ENCODE results near the gene PSME1.
A peak's percentile ranks its signal among the peaks of the same experiment; 100 is the strongest.

Gene PSME1

DNA sequence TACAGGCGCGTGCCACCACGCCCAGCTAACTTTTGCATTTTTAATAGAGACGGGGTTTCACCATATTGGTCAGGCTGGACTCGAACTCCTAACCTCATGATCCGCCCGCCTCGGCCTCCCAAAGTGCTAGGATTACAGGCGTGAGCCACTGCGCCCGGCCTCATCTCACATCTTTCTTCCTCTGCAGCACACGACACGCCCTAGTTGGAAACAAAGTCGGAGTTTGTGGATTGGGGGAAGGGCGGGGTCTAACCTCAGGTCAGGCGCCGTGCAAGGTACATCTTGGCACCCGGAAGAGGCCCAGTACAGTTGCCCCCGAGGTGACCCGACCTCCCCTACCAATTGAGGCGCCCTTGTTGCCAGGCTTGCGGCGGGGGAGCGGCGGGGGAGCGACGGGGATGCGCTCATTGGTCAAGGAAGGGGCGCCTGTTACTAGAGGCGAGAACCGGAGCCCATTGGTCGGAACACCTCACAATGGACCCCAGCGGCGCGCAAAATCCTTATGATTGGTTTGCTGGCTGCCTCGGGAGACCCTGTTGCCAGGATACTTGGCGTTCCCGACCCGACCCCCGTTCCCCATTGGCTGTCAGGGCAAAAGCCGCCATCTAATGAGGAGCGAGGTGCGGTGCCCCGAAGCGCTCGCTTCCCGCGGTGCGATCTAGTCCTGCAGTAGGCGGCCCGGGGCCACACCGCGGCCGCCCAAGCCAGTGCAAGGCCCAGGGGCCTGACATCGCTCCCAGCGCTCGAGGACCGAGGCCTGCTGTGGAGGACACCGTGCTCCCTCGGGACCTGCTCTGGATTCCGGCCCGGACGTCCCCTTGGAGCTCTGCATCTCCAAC lies 35.6 kb downstream of the PSME1 start, which contains the start of gene REC8:
REC8 (plus strand) TSS at position 659 of the 839 bp plus-strand sequence. CDS start 473 bp downstream, outside the sequence.
- in situ Hi-C loops (cut with HindIII; ENCODE audit: low sequenced_read_pairs) = no loop called here
- DNase-seq (ENCODE audit: low read depth) = peak; percentile 89
- H3K4me3 ChIP-seq (ENCODE audit: low read depth, low read length) = peak within 1 kb of the TSS; percentile 51
- TF ChIP-seq, protein P1, sequence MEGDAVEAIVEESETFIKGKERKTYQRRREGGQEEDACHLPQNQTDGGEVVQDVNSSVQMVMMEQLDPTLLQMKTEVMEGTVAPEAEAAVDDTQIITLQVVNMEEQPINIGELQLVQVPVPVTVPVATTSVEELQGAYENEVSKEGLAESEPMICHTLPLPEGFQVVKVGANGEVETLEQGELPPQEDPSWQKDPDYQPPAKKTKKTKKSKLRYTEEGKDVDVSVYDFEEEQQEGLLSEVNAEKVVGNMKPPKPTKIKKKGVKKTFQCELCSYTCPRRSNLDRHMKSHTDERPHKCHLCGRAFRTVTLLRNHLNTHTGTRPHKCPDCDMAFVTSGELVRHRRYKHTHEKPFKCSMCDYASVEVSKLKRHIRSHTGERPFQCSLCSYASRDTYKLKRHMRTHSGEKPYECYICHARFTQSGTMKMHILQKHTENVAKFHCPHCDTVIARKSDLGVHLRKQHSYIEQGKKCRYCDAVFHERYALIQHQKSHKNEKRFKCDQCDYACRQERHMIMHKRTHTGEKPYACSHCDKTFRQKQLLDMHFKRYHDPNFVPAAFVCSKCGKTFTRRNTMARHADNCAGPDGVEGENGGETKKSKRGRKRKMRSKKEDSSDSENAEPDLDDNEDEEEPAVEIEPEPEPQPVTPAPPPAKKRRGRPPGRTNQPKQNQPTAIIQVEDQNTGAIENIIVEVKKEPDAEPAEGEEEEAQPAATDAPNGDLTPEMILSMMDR (IDR thresholded peaks at IDR 0.05; ENCODE audit: low read depth, low read length, missing control alignments) = no peak

DNA sequence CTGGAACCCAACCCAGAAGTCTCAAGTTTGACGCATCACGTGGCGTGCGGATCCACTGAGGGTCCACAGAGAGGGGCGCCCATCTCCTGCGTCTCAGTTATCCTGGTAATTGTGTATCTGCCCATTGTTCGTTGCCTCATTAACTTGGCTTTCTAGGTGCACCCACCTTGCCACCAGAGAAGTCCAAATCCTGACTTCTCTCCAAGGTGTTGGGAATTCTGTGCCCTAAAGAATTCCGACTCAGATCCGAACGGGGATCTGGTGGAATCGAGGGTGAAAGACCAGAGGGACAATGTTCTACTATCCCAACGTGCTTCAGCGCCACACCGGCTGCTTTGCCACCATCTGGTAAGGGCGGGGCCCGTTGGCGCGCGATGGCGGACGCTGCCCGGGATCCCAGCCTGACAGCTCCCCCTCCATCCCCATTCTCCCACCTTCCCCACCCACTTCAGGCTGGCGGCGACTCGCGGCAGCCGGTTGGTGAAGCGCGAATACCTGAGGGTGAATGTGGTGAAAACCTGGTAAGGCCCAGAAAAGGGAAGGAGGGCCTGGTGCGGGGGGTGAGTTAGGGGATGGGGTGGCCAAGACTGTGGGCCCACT lies 36.4 kb downstream of the PSME1 start:
- DNase-seq (ENCODE audit: low read depth) = no peak
- peak overlapping the region; percentile 51 for H3K4me3 ChIP-seq (ENCODE audit: low read depth, low read length)
- in situ Hi-C loops (cut with HindIII; ENCODE audit: low sequenced_read_pairs) = no loop called here
- TF ChIP-seq, protein P1 (IDR thresholded peaks at IDR 0.05; ENCODE audit: low read depth, low read length, missing control alignments) = no peak

DNA sequence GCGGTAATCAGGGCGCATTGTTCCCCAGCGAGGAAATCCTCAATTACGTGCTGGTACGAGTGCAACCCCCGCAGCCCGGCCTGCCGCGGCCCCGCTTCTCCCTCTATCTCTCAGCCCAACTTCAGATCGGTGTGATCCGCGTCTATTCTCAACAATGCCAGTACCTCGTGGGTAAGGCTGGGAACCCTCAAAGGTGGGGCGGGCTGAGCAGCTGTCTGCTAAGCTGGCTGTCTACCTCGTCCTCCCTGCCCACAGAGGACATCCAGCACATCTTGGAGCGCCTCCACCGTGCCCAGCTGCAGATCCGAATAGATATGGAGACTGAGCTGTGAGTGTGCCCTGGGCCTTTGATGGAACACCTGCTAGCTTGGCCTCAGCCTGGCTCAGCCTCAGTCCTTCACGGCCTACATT lies 36.9 kb downstream of the PSME1 start:
- H3K4me3 ChIP-seq (ENCODE audit: low read depth, low read length) = peak overlapping the region; percentile 51
- TF ChIP-seq, protein P1 (IDR thresholded peaks at IDR 0.05; ENCODE audit: low read depth, low read length, missing control alignments) = no peak
- in situ Hi-C loops (cut with HindIII; ENCODE audit: low sequenced_read_pairs) = no loop called here
- no peak for DNase-seq (ENCODE audit: low read depth)

DNA sequence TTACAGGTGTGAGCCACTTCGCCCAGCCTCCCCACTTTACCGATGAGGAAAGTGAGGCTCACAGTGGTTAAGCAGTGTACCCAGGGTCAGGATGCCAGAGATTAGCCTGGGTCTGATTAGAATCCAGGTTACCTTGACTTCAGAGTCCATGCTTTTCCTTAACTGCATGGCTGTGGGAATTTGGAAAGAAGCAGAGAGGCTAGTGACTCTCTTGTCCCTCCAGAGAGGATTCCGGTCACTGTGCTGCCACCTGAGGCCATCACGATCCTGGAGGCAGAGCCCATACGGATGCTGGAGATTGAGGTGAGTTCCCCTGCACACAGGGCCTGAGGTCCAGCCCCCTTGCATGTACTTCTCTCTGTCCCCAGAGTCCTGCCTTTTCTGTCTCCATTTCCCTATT lies 40.6 kb downstream of the PSME1 start:
- TF ChIP-seq, protein P1 (IDR thresholded peaks at IDR 0.05; ENCODE audit: low read depth, low read length, missing control alignments) = no peak
- in situ Hi-C loops (cut with HindIII; ENCODE audit: low sequenced_read_pairs) = no loop called here
- no peak for DNase-seq (ENCODE audit: low read depth)
- H3K4me3 ChIP-seq (ENCODE audit: low read depth, low read length) = no peak overlapping the region

DNA sequence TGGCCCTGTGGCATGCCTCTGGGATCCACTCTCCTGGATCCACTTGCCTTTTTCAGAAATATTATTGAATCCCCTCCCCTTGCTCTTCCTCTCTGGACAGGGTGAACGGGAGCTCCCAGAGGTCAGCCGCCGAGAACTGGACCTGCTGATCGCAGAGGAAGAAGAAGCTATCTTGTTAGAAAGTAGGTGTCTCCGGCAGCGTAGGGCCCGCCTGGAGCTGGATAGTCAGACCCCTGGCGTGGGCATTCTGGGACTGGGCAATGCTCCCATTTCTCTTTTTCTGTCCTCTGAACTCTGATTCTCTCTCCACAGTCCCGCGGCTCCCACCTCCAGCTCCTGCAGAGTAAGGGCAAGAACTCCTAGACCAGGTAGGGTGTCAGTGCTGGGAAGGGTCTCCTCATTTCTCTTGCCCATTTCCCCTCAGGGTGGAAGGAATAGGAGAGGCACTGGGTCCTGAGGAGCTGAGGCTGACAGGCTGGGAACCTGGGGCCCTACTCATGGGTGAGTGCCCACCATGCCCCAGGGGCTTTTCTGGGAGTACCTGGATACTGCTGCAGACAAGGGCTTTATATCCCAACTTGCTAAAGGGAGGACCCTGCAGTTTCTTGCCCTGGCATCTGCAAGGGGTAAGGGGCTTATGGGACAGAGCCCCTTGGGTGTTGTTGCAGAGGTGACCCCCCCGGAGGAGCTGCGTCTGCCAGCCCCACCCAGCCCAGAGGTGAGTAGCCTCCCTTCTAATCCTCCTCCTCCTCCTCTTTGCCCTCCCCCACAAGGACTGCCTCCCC lies 41.2 kb downstream of the PSME1 start:
- TF ChIP-seq, protein P1 (IDR thresholded peaks at IDR 0.05; ENCODE audit: low read depth, low read length, missing control alignments) = no peak
- DNase-seq (ENCODE audit: low read depth) = no peak
- H3K4me3 ChIP-seq (ENCODE audit: low read depth, low read length) = no peak overlapping the region
- in situ Hi-C loops (cut with HindIII; ENCODE audit: low sequenced_read_pairs) = no loop called here

DNA sequence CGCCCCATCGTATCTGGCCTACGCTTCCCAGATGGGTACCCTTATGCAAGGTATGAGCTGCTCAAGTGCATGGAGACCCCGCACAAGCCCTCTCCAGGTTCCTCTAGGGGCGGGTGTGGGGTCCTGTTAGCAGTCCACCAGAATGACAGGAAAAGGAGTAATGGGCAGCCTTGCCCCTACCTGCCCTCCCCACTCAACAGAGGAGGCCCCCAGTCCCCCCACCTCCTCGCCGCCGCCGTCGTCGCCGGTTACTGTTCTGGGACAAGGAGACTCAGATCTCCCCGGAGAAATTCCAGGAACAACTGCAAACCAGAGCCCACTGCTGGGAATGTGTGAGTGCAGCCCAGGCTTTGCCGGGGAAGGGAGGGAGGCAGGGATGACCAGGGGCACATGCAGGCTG lies 41.9 kb downstream of the PSME1 start:
- DNase-seq (ENCODE audit: low read depth) = no peak
- TF ChIP-seq, protein P1 (IDR thresholded peaks at IDR 0.05; ENCODE audit: low read depth, low read length, missing control alignments) = no peak
- in situ Hi-C loops (cut with HindIII; ENCODE audit: low sequenced_read_pairs) = no loop called here
- H3K4me3 ChIP-seq (ENCODE audit: low read depth, low read length) = no peak overlapping the region

Measured in astrocyte of the cerebellum (primary cell).